ENCODE data around the gene HNF1B.

DNA sequence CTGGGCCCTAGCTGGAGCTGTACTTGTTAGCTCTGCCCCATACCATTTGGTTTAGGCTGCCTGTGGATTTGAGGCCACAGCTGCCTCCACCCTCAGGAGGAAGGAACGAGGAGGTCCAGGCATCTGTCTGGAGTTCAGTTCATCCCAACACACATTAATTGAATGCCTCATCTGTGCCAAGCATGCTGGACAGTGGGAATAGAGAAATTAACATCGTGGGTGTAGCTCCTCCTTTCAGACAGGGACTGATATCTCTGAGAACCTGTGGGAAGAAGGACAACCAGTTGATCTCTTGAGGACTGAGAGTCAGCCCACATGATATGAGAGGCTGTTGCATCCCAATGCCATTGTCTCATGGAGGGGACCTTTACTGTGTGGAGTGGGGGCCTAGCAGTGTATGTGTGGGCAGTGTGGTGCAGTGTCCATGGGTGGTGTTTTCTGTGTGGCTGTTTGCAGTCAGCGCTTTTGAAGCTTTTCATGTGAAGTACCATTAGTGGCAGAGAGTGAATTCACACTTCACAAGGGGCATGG is 72.2 kb downstream of the HNF1B start:
- no peak for TF ChIP-seq POLR2AphosphoS5 (IDR thresholded peaks at IDR 0.05)
- no peak for TF ChIP-seq POLR2A (IDR thresholded peaks at IDR 0.05)

Data from prostate gland (tissue), 1 donor.